ENCODE data around the gene GJB3. TPM values are rescaled to one million over a fixed set of nuclear protein-coding genes. Genes with fewer than 3 reads are reported as not detected.

The GJB3 gene
- total and polyA plus RNA-seq, 4 donors = 0.15 to 0.33 (median 0.17) TPM; not detected in 1

GRCh38 chr1:34794001-34794789, 13.2 kb downstream of the GJB3 start (continued):
- no peak for TF ChIP-seq ZBTB33 (IDR thresholded peaks at IDR 0.05)
- no peak for TF ChIP-seq RAD21 (IDR thresholded peaks at IDR 0.05)

GRCh38 chr1:34794790-34795180, 13.8 kb downstream of the GJB3 start:
- peaks cover 0 to 3% (median 0%) of the 10 kb centered on the region in 4 donors for H3K36me3 ChIP-seq (ENCODE audit: control insufficient read depth in 4 of 4, insufficient read depth in 3 of 4, low read depth in 1 of 4, low read length in 3 of 4)
- H3K27me3 ChIP-seq (ENCODE audit: control insufficient read depth in 4 of 4, insufficient read depth in 4 of 4, low read length in 3 of 4) = no peaks in the 10 kb centered on the region
- H3K27ac ChIP-seq (ENCODE audit: low read depth in 1 of 2, low read length in 2 of 2) = no peak overlapping the region
- no peak overlapping the region for H3K4me3 ChIP-seq (ENCODE audit: low read depth in 1 of 3, low read length in 3 of 3)
- 91% methylated on average over 12 of the region's 12 CpGs for WGBS
- H3K9ac ChIP-seq (ENCODE audit: low read depth in 1 of 2, low read length in 2 of 2) = no peak overlapping the region
- no peak for DNase-seq (ENCODE audit: low spot score)
- TF ChIP-seq SP1 (IDR thresholded peaks at IDR 0.05) (no peak), YY1 (IDR thresholded peaks at IDR 0.05) (no peak), EGR1 (IDR thresholded peaks at IDR 0.05; ENCODE audit: low read depth in 2 of 2) (no peak), RAD21 (IDR thresholded peaks at IDR 0.05) (no peak), ATF3 (IDR thresholded peaks at IDR 0.05) (no peak)
- H3K9me3 ChIP-seq (ENCODE audit: control insufficient read depth in 4 of 4, low read length in 3 of 4) = no peaks in the 10 kb centered on the region
- peaks cover 0 to 5% (median 2%) of the 10 kb centered on the region in 4 donors for H3K4me1 ChIP-seq (ENCODE audit: control insufficient read depth in 4 of 4, insufficient read depth in 4 of 4, low read length in 3 of 4)

- peaks cover 0 to 5% (median 2%) of the 10 kb centered on the region in 4 donors for H3K4me1 ChIP-seq (ENCODE audit: control insufficient read depth in 4 of 4, insufficient read depth in 4 of 4, low read length in 3 of 4)
- H3K9ac ChIP-seq (ENCODE audit: low read depth in 1 of 2, low read length in 2 of 2) = no peak overlapping the region
- H3K9me3 ChIP-seq (ENCODE audit: control insufficient read depth in 4 of 4, low read length in 3 of 4) = no peaks in the 10 kb centered on the region
- no peak overlapping the region for H3K27ac ChIP-seq (ENCODE audit: low read depth in 1 of 2, low read length in 2 of 2)
- WGBS = 79% methylated on average over 6 of the region's 6 CpGs
- H3K27me3 ChIP-seq (ENCODE audit: control insufficient read depth in 4 of 4, insufficient read depth in 4 of 4, low read length in 3 of 4) = no peaks in the 10 kb centered on the region
- peak overlapping the region in 1 of 3 donors; percentile 2 for H3K4me3 ChIP-seq (ENCODE audit: low read depth in 1 of 3, low read length in 3 of 3)
- no peak for DNase-seq (ENCODE audit: low spot score)
- H3K36me3 ChIP-seq (ENCODE audit: control insufficient read depth in 4 of 4, insufficient read depth in 3 of 4, low read depth in 1 of 4, low read length in 3 of 4) = peaks cover 0 to 3% (median 0%) of the 10 kb centered on the region in 4 donors
- TF ChIP-seq HNF4A (conservative IDR thresholded peaks at IDR 0.05) (no peak), MAX (IDR thresholded peaks at IDR 0.05) (no peak), YY1 (IDR thresholded peaks at IDR 0.05) (no peak), RAD21 (IDR thresholded peaks at IDR 0.05) (no peak), CTCF (IDR thresholded peaks at IDR 0.05; ENCODE audit: low read depth, low read length, missing input control) (no peak), FOXA2 (IDR thresholded peaks at IDR 0.05) (no peak), ATF3 (IDR thresholded peaks at IDR 0.05) (no peak), HNF4G (IDR thresholded peaks at IDR 0.05) (no peak), RXRA (IDR thresholded peaks at IDR 0.05) (no peak), FOXA1 (IDR thresholded peaks at IDR 0.05) (no peak), GABPA (IDR thresholded peaks at IDR 0.05 in 1 of 2, conservative IDR thresholded peaks at IDR 0.05 in 1 of 2) (no peak), NR2F2 (IDR thresholded peaks at IDR 0.05) (no peak), EGR1 (IDR thresholded peaks at IDR 0.05; ENCODE audit: low read depth in 2 of 2) (no peak), ZBTB33 (IDR thresholded peaks at IDR 0.05) (no peak), JUND (IDR thresholded peaks at IDR 0.05) (no peak), TAF1 (conservative IDR thresholded peaks at IDR 0.05) (no peak), SP1 (IDR thresholded peaks at IDR 0.05) (no peak), REST (IDR thresholded peaks at IDR 0.05) (no peak)
These were observed 14.9 kb downstream of the GJB3 start for GRCh38 chr1:34795916-34796315.

Measured in liver (tissue), 9 donors.